Keratinocyte (primary cell): ENCODE measurements around the gene FBRSL1. TPM values are rescaled to one million over a fixed set of nuclear protein-coding genes. Genes with fewer than 3 reads are reported as not detected.

Experiments used
- DNase-seq: peaks from one replicate; pipeline ENCODE4 v3.0.0-alpha.2; 2011; ENCODE audit warnings: low read depth, missing footprints, low spot score
- FAIRE-seq: peaks from 2 replicates; lab custom pipeline; 2011; peaks lifted over from hg19 to GRCh38; lab: Jason Lieb, UNC
- H2AFZ ChIP-seq: 2 replicates; pipeline ENCODE4 v1.6.0; 2012; ENCODE audit warnings: low read length, control low read depth, inconsistent platforms; ENCODE audit not compliant: control insufficient read depth
- H3K27ac ChIP-seq: 2 replicates; pipeline ENCODE4 v1.5.1; 2011; ENCODE audit warnings: low read length; ENCODE audit not compliant: control insufficient read depth, insufficient read depth
- H3K27me3 ChIP-seq: 3 replicates; pipeline ENCODE4 v1.6.0; 2011; ENCODE audit warnings: low read length; ENCODE audit not compliant: control insufficient read depth, insufficient read depth; ENCODE audit errors: extremely low read depth
- H3K36me3 ChIP-seq, 2 experiments: 2 replicates in 1 of 2; 3 replicates in 1 of 2; pipeline ENCODE4 v1.5.1; 2011; ENCODE audit warnings: low read length in 2 of 2, mild to moderate bottlenecking in 1 of 2; ENCODE audit not compliant: control insufficient read depth in 2 of 2, insufficient read depth in 2 of 2; ENCODE audit errors: extremely low read depth in 1 of 2
- H3K4me1 ChIP-seq: 3 replicates; pipeline ENCODE4 v1.5.1; 2011; ENCODE audit warnings: low read length; ENCODE audit not compliant: control insufficient read depth, insufficient read depth; ENCODE audit errors: extremely low read depth
- H3K4me2 ChIP-seq: 3 replicates; pipeline ENCODE4 v1.6.0; 2011; ENCODE audit warnings: low read depth, low read length; ENCODE audit not compliant: control insufficient read depth, insufficient read depth; ENCODE audit errors: extremely low read depth
- H3K4me3 ChIP-seq, 3 experiments: fragments of 200-600 bp in 1 of 3; sonication (generic) in 1 of 3; 2 replicates in 2 of 3; 3 replicates in 1 of 3; pipeline ENCODE4 v1.5.1; 2011 to 2016; ENCODE audit warnings: low read length in 3 of 3, mild to moderate bottlenecking in 3 of 3, control low read depth in 2 of 3, inconsistent platforms in 1 of 3, low read depth in 1 of 3, mixed read lengths in 1 of 3, mixed run types in 1 of 3, moderate library complexity in 1 of 3; ENCODE audit not compliant: control insufficient read depth in 2 of 3, insufficient read depth in 2 of 3; ENCODE audit errors: extremely low read depth in 1 of 3
- H3K79me2 ChIP-seq: 2 replicates; pipeline ENCODE4 v1.6.0; 2012; ENCODE audit warnings: low read length; ENCODE audit not compliant: control insufficient read depth, insufficient read depth
- H3K9ac ChIP-seq: 3 replicates; pipeline ENCODE4 v1.6.0; 2011; ENCODE audit warnings: low read length; ENCODE audit not compliant: control insufficient read depth, insufficient read depth; ENCODE audit errors: extremely low read depth
- H3K9me1 ChIP-seq: 3 replicates; pipeline ENCODE4 v1.6.0; 2011; ENCODE audit warnings: low read length; ENCODE audit not compliant: control insufficient read depth, insufficient read depth; ENCODE audit errors: extremely low read depth
- H3K9me3 ChIP-seq: 2 replicates; pipeline ENCODE4 v1.5.1; 2012; ENCODE audit warnings: low read depth, low read length; ENCODE audit not compliant: control insufficient read depth
- H4K20me1 ChIP-seq: 3 replicates; pipeline ENCODE4 v1.6.0; 2011; ENCODE audit warnings: low read length; ENCODE audit not compliant: control insufficient read depth, insufficient read depth; ENCODE audit errors: extremely low read depth
- CTCF ChIP-seq, 3 experiments: IDR thresholded peaks in 1 of 3; conservative IDR thresholded peaks in 1 of 3; optimal IDR thresholded peaks in 1 of 3; 2 replicates in 2 of 3; 3 replicates in 1 of 3; pipeline versions ENCODE3 to v1.5.1; 2011; ENCODE audit warnings: low read length in 3 of 3, mild to moderate bottlenecking in 3 of 3, moderate library complexity in 2 of 3, control low read depth in 1 of 3, inconsistent platforms in 1 of 3; ENCODE audit not compliant: insufficient read depth in 2 of 3; ENCODE audit errors: extremely low read depth in 1 of 3
- EZH2 ChIP-seq: IDR thresholded peaks from one replicate; pipeline ENCODE4 v1.6.1; 2012; ENCODE audit warnings: inconsistent platforms, mild to moderate bottlenecking, low read length, moderate library complexity
- dilution Hi-C: fragments of 300-500 bp; cut with MboI; formaldehyde crosslinking; loops from one replicate; pipeline ENCODE4 v1.7.0; 2020; ENCODE audit warnings: low sequenced_read_pairs; ENCODE audit not compliant: extremely low pct_ligation_motif_present
- polyA plus RNA-seq, 5 experiments: library from polyadenylated mRNA; depleted of rRNA in 3 of 5; stranded (reverse) in 3 of 5; stranded (forward) in 1 of 5; unstranded in 1 of 5; fragments of >200 nt; gene quantifications; 1 replicate in 1 of 5; 2 replicates in 3 of 5; 3 replicates in 1 of 5; pipeline versions ENCODE4 v1.2.1 to v1.2.3, GENCODE V29; 2011 to 2012; ENCODE audit warnings: missing spikeins in 2 of 5, low read depth in 1 of 5, low replicate concordance in 1 of 5

Gene FBRSL1
- polyA plus RNA-seq, 1 donor (not counting 4 experiments of a cell fraction or from before 2014, with no cell fraction given): 0.89 TPM

GRCh38 chr12:132527883-132528264, 37.9 kb downstream of the FBRSL1 start:
- dilution Hi-C loops: no loop called here
- Histone ChIP-seq H4K20me1 (peaks cover 16% of the 10 kb centered on the region), H3K9me3 (peaks cover 9% of the 10 kb centered on the region), H2AFZ (no peak overlapping the region), H3K4me3 (no peak overlapping the region), H3K36me3 (no peaks in the 10 kb centered on the region), H3K27me3 (no peaks in the 10 kb centered on the region), H3K4me2 (no peak overlapping the region), H3K27ac (no peak overlapping the region), H3K9ac (no peak overlapping the region), H3K9me1 (peaks cover 3% of the 10 kb centered on the region), H3K79me2 (no peaks in the 10 kb centered on the region), H3K4me1 (peaks cover 19% of the 10 kb centered on the region)
- DNase-seq: no peak
- no peak for FAIRE-seq
- TF ChIP-seq CTCF (optimal IDR thresholded peaks at IDR 0.05 in 1 of 3, IDR thresholded peaks at IDR 0.05 in 1 of 3, conservative IDR thresholded peaks at IDR 0.05 in 1 of 3; ENCODE audit: extremely low read depth in 1 of 3, insufficient read depth in 2 of 3, low read length in 3 of 3) (no peak), EZH2 (no peak)

DNA sequence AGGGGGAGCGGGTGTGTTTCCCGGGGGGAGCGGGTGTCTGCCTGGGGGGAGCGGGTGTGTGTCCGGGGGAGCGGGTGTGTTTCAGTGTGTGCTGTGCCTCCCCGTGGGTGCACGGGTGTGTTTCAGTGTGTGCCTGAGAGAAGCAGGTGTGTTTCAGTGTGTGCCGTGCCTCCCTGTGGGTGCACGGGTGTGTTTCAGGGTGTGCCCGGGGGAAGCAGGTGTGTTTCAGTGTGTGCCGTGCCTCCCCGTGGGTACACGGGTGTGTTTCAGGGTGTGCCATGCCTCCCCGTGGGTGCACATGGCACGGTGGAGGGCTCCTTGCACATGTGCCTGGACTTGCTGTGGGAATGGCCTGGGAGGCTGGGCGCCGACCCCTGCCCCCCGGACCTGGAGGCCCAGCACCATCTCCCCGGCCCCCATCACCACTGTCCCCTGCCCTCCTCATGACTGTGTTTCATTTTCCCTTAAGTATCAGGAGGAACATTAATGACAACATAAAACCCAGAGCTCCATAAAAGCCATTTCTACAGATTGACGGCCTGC, 38.7 kb downstream of the FBRSL1 start:
- H3K4me2 ChIP-seq: no peak overlapping the region
- no peak for DNase-seq
- TF ChIP-seq EZH2: no peak
- no peak for TF ChIP-seq CTCF (optimal IDR thresholded peaks at IDR 0.05 in 1 of 3, IDR thresholded peaks at IDR 0.05 in 1 of 3, conservative IDR thresholded peaks at IDR 0.05 in 1 of 3; ENCODE audit: extremely low read depth in 1 of 3, insufficient read depth in 2 of 3, low read length in 3 of 3)
- no peak overlapping the region for H3K9ac ChIP-seq
- no peak overlapping the region for H3K4me3 ChIP-seq
- peaks cover 12% of the 10 kb centered on the region for H3K9me3 ChIP-seq
- no peak for FAIRE-seq
- no peaks in the 10 kb centered on the region for H3K27me3 ChIP-seq
- H3K9me1 ChIP-seq: peaks cover 3% of the 10 kb centered on the region
- no peaks in the 10 kb centered on the region for H3K79me2 ChIP-seq
- H3K36me3 ChIP-seq: peaks cover 0 to 2% of the 10 kb centered on the region in 2 experiments
- dilution Hi-C loops: no loop called here
- no peak overlapping the region for H3K27ac ChIP-seq
- peaks cover 10% of the 10 kb centered on the region for H4K20me1 ChIP-seq
- peaks cover 16% of the 10 kb centered on the region for H3K4me1 ChIP-seq
- no peak overlapping the region for H2AFZ ChIP-seq
